NCI-H345 treated with DMSO at 0.1 percent for 48 hours (cell line): Measurements from ENCODE around the gene ADAM10.

Experiments used
- DNase-seq: peaks from one replicate; lab custom pipeline; 2025; ENCODE audit not compliant: unreplicated experiment; lab: John Stamatoyannopoulos, UW

ADAM10 gene

DNA sequence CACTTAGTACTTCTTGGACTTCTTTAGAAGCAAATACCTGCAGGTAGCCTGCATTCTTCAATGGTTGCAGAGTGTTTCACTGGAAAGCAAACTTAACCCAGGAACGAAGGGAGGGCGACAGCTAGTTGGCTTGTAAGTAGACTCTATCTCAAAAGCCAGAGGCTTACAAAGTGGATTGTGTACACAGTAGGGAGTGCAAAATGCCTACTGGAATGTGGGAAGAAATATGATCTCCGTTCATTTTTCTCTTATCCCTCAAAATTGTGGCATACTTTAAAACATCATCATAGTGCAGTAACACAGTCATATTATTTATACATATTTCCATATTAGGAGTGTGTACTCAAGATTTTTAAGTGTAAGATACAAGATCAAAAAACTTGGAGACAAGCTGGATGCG lies 162.0 kb downstream of the ADAM10 start:
- no peak for DNase-seq

GRCh38 chr15:58585693-58586443 lies 163.6 kb downstream of the ADAM10 start:
- no peak for DNase-seq

- no peak for DNase-seq
These were observed 164.6 kb downstream of the ADAM10 start for GRCh38 chr15:58584789-58585461.

GRCh38 chr15:58583171-58583908 lies 166.2 kb downstream of the ADAM10 start:
- DNase-seq, result no peak

GRCh38 chr15:58582160-58582559 lies 167.3 kb downstream of the ADAM10 start:
- no peak for DNase-seq

- DNase-seq, result no peak
These were observed 172.8 kb downstream of the ADAM10 start for GRCh38 chr15:58576657-58577056.

GRCh38 chr15:58575045-58575786 lies 174.3 kb downstream of the ADAM10 start:
- DNase-seq, result no peak

DNA sequence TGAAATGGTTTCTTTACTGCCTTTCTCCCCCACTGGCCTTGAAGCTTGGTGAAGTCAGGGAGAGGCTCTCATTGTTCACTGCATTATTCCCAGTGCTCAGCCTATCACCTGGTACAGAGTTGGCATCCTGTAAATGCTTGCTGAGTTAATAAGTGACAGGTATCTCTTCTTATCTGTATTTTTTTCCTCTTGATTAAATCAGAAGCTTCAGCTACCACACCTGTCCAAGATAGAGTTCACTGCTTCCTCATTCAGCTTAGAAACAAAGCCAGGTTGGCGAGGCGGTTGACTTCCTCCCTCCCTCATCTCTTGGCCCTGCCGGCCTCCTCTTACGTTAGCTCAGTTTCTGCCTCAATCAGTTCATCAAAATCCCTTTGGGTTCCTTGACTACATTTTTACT lies 174.9 kb downstream of the ADAM10 start:
- no peak for DNase-seq

DNA sequence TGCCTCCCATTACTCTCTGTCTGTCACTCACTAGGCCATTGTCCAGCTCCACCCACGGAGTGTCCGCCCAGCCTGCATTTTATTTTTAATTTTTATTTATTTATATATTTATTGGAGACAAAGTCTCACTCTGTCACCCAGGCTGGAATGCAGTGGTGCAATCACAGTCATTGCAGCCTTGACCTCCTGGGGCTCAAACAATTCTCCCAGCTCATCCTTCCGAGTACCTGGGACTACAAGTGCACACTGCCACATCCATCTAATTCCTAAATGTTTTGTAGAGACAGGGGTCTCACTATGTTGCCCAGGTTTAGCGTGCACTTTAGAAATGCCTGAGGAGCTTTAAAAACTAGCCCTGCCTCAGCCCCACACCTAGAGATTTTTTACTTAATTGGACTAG lies 176.2 kb downstream of the ADAM10 start:
- no peak for DNase-seq

DNA sequence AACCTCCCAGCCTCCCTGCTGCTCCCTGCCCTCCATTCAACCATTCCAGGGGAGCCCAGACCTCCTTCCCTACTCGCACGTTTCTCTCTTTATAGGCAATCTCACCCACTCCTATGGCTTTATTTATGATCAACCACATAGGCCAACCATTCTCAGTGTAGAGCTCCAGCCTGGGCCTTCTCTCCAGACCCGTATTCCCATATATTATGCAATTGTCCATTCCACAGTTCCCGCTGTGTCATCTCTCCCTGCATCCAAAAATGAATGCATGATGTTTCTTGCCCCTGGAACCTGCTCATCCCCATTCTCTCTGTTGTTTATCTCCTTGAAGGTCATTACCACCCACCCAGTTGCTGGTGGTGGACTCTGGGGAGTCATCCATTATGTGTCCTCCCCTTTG lies 177.0 kb downstream of the ADAM10 start:
- DNase-seq, result no peak

DNA sequence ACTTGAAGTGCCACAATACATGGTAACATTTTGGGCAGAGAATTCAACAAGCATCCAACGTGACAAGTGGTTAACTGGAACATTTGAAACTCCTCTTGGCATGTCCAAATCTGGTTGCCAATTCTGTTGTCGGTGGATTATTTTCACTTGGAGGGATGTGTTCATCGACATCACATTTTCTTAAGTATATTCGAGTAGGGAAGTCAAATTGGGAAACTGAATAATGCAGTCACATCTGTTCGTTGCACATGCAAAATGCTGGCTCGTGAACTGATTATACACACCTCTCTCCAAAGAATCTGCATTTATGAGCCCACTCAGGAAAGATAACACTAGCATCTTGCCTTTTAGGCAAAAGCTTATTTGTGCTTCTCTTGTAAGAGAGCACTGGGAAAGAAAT lies 178.0 kb downstream of the ADAM10 start:
- no peak for DNase-seq

GRCh38 chr15:58569455-58569854 lies 180.1 kb downstream of the ADAM10 start:
- DNase-seq, result no peak

GRCh38 chr15:58568157-58568571 lies 181.3 kb downstream of the ADAM10 start:
- DNase-seq, result no peak

DNA sequence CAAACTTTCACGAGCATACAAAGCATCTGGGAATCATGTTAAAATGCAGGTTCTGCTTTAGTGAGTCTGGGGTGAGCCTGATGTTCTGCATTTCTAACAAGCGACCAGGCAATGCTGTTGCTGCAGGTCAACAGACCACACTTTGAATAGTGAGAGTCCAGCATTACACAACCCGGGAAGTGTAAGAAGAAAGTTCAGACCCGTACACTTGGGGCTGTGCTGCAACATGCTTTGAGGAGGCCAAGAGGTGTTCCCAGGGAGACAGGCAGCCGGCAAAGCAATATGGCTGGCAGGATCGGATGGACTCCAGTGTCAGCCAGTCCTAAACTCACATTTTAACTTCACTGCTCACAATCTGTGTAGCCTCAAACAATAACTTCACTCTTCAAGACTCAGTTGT lies 183.5 kb downstream of the ADAM10 start:
- DNase-seq, result no peak

DNA sequence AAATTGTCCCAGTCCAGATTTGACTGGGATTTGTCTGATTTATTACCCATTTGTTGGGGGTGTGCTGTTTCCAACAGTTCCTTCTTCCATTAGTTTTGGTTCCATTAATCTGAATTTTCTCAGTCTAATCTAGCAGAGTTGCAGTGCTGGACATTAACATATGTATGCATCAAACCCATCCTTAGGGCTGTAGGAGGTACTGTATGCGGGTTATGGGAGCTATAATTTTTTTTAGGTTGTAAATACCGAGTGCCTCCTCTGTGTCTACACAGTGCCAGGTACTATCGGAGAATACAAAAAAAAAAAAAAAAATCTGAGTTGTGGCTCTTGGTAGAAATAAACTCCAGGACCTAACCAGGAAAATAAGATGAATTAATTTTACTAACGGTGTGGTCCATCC lies 183.9 kb downstream of the ADAM10 start:
- no peak for DNase-seq

- no peak for DNase-seq
These were observed 184.5 kb downstream of the ADAM10 start for GRCh38 chr15:58564981-58565380.

GRCh38 chr15:58562135-58562534 lies 187.4 kb downstream of the ADAM10 start:
- DNase-seq, result peak; percentile 59

DNA sequence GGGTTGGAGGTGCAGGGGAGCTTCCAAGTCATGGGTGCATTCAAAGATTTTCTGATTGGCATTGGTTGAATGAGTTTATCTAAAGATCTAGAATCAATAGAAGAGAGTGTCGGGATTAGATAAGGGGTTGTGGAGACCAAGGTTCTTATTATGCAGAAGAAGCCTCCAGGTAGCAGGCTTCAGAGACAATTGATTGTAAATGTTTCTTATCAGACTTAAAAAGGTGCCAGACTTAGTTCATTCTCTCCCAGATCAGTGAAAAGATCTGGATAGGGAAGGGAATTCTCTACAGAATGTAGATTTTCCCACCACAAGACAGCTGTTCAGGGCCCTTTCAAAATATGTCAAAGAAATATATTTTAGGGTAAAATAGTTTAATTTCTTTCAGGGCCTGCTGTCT lies 188.2 kb downstream of the ADAM10 start:
- no peak for DNase-seq

GRCh38 chr15:58559904-58560588 lies 189.5 kb downstream of the ADAM10 start:
- DNase-seq, result no peak

GRCh38 chr15:58558777-58559176 lies 190.7 kb downstream of the ADAM10 start:
- no peak for DNase-seq

GRCh38 chr15:58556541-58556940 lies 193.0 kb downstream of the ADAM10 start:
- DNase-seq, result no peak
